Skeletal muscle tissue (tissue), 4 donors: ENCODE data around the gene EXOC2. TPM values are rescaled to one million over a fixed set of nuclear protein-coding genes. Genes with fewer than 3 reads are reported as not detected.

Source experiments
- H3K27ac ChIP-seq: one replicate; pipeline ENCODE4 v1.7.0; 2013; ENCODE audit warnings: mild to moderate bottlenecking, low read depth, low read length, inconsistent platforms
- H3K27me3 ChIP-seq, 3 donors: one replicate each; pipeline ENCODE4 v1.7.0; 2013; ENCODE audit warnings: low read length in 3 of 3; ENCODE audit not compliant: control insufficient read depth in 3 of 3, insufficient read depth in 3 of 3
- H3K36me3 ChIP-seq, 3 donors: one replicate each; pipeline ENCODE4 v1.7.0; 2013; ENCODE audit warnings: low read length in 3 of 3; ENCODE audit not compliant: control insufficient read depth in 3 of 3, insufficient read depth in 3 of 3
- H3K4me1 ChIP-seq, 3 donors: one replicate each; pipeline ENCODE4 v1.7.0; 2013; ENCODE audit warnings: low read length in 3 of 3, mild to moderate bottlenecking in 3 of 3; ENCODE audit not compliant: control insufficient read depth in 3 of 3, insufficient read depth in 3 of 3
- H3K4me3 ChIP-seq, 3 donors: one replicate each; pipeline ENCODE4 v1.7.0; 2013; ENCODE audit warnings: low read length in 3 of 3
- H3K9ac ChIP-seq, 3 donors: one replicate each; pipeline ENCODE4 v1.7.0; 2013; ENCODE audit warnings: low read length in 3 of 3, mild to moderate bottlenecking in 3 of 3, moderate library complexity in 2 of 3, low read depth in 1 of 3
- H3K9me3 ChIP-seq, 3 donors: one replicate each; pipeline ENCODE4 v1.7.0; 2013; ENCODE audit warnings: low read length in 3 of 3; ENCODE audit not compliant: control insufficient read depth in 3 of 3
- total RNA-seq: library from RNA; depleted of rRNA; stranded (reverse); fragments of >200 nt; gene quantifications from one replicate; pipeline ENCODE4 v1.2.3, GENCODE V29; 2014
- donor health status: Osteomylitis.

Gene EXOC2
- total RNA-seq, 1 donor from 2014 or later: 26.6 TPM

DNA sequence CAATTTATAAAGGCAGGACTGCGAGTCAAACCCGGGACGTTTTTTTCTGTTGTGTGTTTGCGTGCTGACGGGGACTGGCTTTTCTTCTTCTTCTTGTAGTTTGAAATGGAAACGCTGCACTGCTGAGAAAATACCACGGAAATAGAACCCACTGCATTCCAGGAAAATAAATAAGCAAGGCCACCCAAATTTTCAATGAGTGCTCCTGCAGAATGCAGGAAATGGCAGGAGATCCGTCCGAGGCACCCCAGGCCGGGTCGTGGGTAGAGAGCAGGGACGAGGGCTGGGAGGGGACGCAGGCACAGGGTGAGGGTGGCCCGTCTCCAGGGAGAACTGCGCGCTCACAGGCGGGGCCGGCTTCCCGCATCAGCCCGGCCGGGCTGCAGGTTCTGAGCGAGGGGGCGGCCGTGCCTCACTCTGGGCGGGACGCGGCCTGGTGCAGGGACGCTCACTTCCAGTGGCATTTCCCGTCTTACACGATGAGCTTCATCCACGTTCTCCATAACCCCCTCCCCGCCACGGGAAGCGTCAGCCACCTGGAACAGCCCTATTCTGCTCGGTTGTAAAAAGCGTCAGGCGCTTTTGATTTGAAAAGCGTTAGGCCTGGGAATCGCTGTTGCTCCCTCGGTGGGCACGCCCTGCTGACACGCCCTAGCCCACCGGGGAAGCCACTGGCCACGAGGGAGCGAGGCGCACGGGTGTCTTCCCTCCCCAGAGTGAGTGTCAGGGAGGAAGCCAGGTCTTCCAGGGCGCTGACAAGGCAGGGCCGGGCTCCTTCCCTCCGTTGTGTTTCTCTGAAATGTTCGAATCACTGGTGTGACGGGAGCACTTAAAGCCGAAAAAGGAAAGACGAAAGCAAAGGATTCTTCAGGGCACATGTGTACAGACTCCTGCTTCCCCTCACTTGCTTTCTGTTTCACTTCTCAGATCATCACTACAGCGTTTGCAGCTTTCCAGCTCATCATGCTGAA lies 17.9 kb upstream of the EXOC2 start:
- no peaks in the 10 kb centered on the region for H3K36me3 ChIP-seq
- H3K9ac ChIP-seq: peak overlapping the region; percentile 69 to 82 (median 76)
- peak overlapping the region; percentile 75 for H3K27ac ChIP-seq
- no peaks in the 10 kb centered on the region for H3K9me3 ChIP-seq
- peak overlapping the region; percentile 72 to 85 (median 80) for H3K4me3 ChIP-seq
- H3K4me1 ChIP-seq: peaks cover 0 to 12% (median 11%) of the 10 kb centered on the region in 3 donors
- peaks cover 6 to 11% (median 10%) of the 10 kb centered on the region in 3 donors for H3K27me3 ChIP-seq

DNA sequence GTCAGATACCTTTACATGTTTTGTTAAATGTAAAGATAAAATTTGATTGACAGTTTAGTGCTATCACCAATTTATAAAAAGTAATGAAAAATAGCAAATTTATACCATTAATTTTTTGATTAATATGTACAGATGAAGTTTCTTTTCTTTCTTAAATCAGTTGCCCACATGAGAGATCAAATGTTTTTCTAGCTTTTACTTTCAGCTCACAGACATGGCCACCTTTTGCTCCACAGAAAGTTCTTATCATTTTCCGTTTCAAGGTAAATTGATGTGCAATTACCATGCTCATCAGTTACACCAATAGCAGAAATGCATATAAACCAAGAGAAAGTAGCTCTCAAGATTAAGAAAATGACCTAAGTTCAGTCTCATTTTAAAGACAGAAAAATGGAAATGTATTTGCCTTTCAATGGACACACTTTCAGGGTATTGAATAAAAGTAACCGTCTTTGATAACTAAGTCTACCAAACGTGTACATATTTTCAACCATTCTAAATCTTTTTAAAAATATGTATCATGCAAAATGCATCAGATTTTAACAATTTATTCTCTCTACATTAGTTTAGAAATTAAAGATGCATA lies 16.6 kb upstream of the EXOC2 start:
- Histone ChIP-seq H3K4me3 (no peak overlapping the region), H3K36me3 (no peaks in the 10 kb centered on the region), H3K9ac (no peak overlapping the region), H3K27me3 (peaks cover 6 to 11% (median 10%) of the 10 kb centered on the region in 3 donors), H3K9me3 (no peaks in the 10 kb centered on the region), H3K4me1 (peaks cover 0 to 12% (median 11%) of the 10 kb centered on the region in 3 donors), H3K27ac (no peak overlapping the region)

DNA sequence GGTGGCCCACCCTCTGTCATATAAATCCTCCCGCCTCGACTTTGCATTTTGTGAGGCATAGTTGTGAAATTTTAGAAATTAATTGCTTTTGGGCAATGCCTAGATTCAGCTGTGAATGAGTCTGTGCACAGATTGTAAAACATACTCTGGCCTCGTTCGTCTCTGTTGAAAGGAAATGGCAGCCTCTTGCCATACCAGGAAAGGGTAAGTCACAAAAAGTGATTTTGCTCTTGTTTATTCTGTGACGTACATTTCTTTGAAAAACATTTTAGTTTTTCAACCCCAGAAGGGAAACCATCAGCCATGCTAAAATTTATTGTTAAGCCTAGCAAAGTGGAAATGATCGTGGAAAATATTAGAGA lies 15.3 kb upstream of the EXOC2 start:
- H3K27ac ChIP-seq: no peak overlapping the region
- no peaks in the 10 kb centered on the region for H3K36me3 ChIP-seq
- no peaks in the 10 kb centered on the region for H3K9me3 ChIP-seq
- peaks cover 0 to 12% (median 11%) of the 10 kb centered on the region in 3 donors for H3K4me1 ChIP-seq
- no peak overlapping the region for H3K9ac ChIP-seq
- no peak overlapping the region for H3K4me3 ChIP-seq
- peaks cover 6 to 11% (median 10%) of the 10 kb centered on the region in 3 donors for H3K27me3 ChIP-seq

DNA sequence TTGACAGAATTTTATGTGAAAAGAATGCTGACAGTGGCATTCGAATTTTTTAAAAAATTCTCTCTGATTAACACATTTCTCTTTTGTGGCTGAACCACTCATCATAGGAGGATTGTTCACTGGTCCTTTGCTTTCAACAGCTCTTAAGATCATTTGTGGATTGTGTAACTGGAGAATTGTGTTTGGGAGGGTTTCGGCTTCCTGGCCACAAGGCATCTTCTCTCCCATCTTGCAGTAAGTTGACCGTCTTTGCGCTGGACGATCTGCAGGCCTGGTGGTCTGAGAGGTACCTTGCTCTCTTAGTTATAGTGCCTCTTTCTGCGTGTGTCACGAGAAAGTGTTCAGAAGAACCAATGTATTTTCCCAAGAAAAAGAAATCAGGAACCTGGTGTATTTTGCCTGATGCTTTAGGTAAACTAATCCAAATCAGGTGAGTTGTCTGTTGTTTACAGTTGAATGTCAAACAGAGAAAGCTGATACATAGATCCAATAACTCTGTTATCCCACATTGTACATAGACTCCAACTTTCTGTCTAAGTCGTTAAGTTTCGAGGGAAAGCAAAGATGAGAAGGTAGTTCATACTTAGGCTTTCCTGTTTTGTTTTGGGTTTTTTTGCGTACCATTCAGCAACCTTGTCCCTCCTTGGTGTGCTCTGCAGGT lies 14.8 kb upstream of the EXOC2 start:
- Histone ChIP-seq H3K27me3 (peaks cover 6 to 11% (median 10%) of the 10 kb centered on the region in 3 donors), H3K4me1 (peaks cover 0 to 12% (median 11%) of the 10 kb centered on the region in 3 donors), H3K4me3 (no peak overlapping the region), H3K9ac (no peak overlapping the region), H3K9me3 (no peaks in the 10 kb centered on the region), H3K27ac (no peak overlapping the region), H3K36me3 (no peaks in the 10 kb centered on the region)

DNA sequence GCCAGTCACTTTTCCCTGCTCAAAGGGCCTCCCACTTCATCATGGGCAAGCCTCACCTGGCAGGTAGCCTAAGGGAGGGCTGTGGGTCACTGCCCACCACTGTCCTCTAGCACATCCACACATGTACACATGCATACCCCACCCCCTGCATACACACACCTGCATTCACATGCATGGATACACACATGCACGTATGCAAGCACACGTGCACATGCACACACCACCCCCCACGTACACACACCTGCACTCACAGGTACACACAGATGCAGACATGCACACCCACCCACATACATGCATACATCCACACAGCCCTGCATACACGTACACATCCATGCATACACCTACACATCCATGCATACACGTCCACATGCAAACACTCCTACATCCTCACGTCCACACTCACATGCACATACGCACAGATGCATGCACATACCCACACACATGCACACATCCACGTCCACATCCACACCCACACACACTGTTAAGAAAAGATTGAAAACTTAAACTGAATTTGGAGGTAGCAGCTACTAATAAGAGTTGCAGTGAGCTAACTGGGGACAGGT lies 14.0 kb upstream of the EXOC2 start:
- Histone ChIP-seq H3K4me1 (peaks cover 0 to 12% (median 11%) of the 10 kb centered on the region in 3 donors), H3K27me3 (peaks cover 6 to 13% (median 11%) of the 10 kb centered on the region in 3 donors), H3K9me3 (no peaks in the 10 kb centered on the region), H3K4me3 (no peak overlapping the region), H3K27ac (no peak overlapping the region), H3K36me3 (no peaks in the 10 kb centered on the region), H3K9ac (no peak overlapping the region)

DNA sequence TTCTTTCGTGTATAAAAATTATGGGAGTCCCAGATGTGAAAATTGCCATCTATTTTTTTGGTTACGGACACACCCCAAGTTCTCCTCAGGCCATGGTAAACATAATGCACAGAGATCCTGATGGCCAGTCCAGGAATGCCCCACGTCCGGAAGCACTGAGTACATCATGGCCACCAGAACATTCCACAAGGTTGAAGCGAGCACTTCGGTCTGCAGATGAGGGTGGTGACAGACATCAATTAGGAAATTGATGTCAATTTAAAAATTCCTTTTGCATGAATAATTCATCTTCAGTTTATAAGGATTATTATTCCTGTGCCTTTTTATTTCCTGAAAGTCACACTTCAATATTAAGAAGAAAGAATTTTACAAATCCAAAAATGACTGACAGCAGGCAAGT lies 13.2 kb upstream of the EXOC2 start:
- Histone ChIP-seq H3K36me3 (no peaks in the 10 kb centered on the region), H3K4me1 (peaks cover 0 to 8% (median 6%) of the 10 kb centered on the region in 3 donors), H3K9ac (no peak overlapping the region), H3K27me3 (peaks cover 6 to 17% (median 9%) of the 10 kb centered on the region in 3 donors), H3K9me3 (no peaks in the 10 kb centered on the region), H3K4me3 (no peak overlapping the region), H3K27ac (no peak overlapping the region)

DNA sequence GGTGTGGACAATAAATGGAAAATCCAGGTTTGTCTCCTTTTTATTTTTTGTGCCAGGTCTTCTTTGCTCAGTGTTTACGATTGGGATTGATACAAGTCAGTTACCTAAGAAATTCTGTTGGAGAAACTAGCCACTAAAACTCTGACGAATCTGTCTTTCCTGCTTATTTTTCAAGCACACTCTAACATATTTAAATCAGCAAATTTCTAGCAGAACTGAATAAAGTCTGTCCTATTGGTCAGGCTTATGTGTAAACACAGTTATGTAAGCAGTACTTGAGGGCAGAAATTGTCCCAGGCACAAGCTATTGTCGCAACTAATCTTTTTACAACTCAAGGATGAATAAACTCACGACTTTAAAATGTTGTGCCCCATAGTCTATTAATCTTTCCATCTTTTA lies 12.1 kb upstream of the EXOC2 start:
- no peak overlapping the region for H3K27ac ChIP-seq
- H3K27me3 ChIP-seq: peaks cover 6 to 15% (median 7%) of the 10 kb centered on the region in 3 donors
- H3K4me3 ChIP-seq: no peak overlapping the region
- no peaks in the 10 kb centered on the region for H3K9me3 ChIP-seq
- H3K9ac ChIP-seq: no peak overlapping the region
- H3K36me3 ChIP-seq: no peaks in the 10 kb centered on the region
- H3K4me1 ChIP-seq: no peaks in the 10 kb centered on the region

DNA sequence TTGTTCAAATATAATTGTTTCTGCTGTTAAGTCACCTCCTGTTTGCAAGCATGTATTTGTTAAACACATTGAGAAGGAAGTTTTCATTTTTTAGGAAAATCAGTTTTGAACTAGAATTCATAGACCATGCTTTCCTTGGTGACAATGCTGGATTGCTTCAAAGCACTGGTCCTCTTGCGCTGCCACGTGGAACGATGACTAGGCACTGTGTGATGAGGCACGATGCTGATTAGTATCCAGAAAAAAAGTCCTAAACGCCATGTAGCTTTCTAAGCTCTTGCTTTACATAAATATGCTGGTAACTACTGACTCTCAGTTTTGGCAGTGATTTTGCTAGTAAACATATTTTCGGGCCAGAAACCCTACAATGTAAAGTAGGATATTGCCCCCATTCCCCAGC lies 11.1 kb upstream of the EXOC2 start:
- H3K9ac ChIP-seq: no peak overlapping the region
- no peak overlapping the region for H3K27ac ChIP-seq
- no peaks in the 10 kb centered on the region for H3K9me3 ChIP-seq
- H3K4me3 ChIP-seq: no peak overlapping the region
- no peaks in the 10 kb centered on the region for H3K36me3 ChIP-seq
- no peaks in the 10 kb centered on the region for H3K4me1 ChIP-seq
- H3K27me3 ChIP-seq: peaks cover 6 to 15% (median 7%) of the 10 kb centered on the region in 3 donors

DNA sequence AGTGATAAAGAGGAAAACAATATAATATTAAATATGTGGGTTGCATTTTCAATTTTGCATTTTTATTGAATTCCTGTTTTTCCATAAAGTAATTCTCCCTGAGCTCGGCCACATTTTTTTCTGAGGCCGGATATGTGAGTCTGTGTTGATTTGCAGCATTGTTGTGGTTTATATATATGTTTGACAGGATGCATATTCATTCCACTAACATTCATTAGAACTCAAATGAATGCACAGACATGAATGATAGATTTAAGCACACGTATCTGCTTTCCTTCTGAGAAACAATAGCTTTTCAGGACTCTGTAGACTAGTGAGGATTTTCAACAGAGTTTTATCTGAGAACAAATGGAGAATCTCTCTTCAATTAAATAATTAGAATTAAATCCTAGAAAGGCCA lies 10.6 kb upstream of the EXOC2 start:
- H3K9ac ChIP-seq: no peak overlapping the region
- peaks cover 6 to 15% (median 7%) of the 10 kb centered on the region in 3 donors for H3K27me3 ChIP-seq
- H3K9me3 ChIP-seq: no peaks in the 10 kb centered on the region
- no peak overlapping the region for H3K27ac ChIP-seq
- no peak overlapping the region for H3K4me3 ChIP-seq
- no peaks in the 10 kb centered on the region for H3K36me3 ChIP-seq
- H3K4me1 ChIP-seq: no peaks in the 10 kb centered on the region
